ENCODE data around the gene MTURN. TPM values are rescaled to one million over a fixed set of nuclear protein-coding genes. Genes with fewer than 3 reads are reported as not detected.

The MTURN gene
- total and polyA plus RNA-seq, 10 donors: 6.3 to 36.6 (median 14.8) TPM

DNA sequence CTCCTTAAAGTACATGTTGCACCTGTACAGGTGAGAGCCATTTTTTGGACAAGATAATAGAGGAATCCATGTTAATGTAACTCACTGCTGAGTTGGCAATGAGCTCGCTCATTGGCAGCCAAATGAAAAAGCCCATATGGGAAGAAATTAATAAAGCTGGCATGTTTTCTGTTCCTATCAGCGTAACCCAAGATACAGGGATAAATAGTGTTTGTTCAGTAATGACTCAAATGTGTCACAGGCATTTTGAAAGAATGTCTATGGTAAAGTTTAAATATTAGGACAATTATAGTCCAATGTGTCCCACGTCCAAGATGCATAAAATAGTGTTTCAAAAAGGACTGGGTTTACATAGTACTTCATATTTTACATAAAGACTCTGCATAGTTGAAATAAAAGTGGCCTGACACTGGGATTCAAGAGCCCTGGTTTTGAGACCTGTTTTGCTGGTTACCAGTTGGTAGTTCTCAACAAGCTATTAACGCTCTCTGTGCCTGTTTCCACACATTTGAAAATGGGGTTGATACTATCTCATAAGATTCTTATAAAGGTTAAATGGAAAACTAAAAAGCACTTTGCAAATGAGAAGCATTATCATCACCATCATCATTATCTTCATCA, 49.1 kb downstream of the MTURN start:
- WGBS, 5 donors: 82 to 96% (median 95%) methylated on average over 4 of the region's 4 CpGs
- Histone ChIP-seq H3K27me3 (replicated peaks in 1 of 7) (no peaks in the 10 kb centered on the region), H3K4me3 (no peak overlapping the region), H3K36me3 (no peaks in the 10 kb centered on the region), H3K9me3 (peaks cover 0 to 29% (median 24%) of the 10 kb centered on the region in 8 donors), H3K4me1 (peaks cover under 1 to 24% (median 11%) of the 10 kb centered on the region in 6 donors), H3K27ac (peak overlapping the region in 3 of 8 donors; percentile 69 to 79 (median 77))
- TF ChIP-seq, protein P1, sequence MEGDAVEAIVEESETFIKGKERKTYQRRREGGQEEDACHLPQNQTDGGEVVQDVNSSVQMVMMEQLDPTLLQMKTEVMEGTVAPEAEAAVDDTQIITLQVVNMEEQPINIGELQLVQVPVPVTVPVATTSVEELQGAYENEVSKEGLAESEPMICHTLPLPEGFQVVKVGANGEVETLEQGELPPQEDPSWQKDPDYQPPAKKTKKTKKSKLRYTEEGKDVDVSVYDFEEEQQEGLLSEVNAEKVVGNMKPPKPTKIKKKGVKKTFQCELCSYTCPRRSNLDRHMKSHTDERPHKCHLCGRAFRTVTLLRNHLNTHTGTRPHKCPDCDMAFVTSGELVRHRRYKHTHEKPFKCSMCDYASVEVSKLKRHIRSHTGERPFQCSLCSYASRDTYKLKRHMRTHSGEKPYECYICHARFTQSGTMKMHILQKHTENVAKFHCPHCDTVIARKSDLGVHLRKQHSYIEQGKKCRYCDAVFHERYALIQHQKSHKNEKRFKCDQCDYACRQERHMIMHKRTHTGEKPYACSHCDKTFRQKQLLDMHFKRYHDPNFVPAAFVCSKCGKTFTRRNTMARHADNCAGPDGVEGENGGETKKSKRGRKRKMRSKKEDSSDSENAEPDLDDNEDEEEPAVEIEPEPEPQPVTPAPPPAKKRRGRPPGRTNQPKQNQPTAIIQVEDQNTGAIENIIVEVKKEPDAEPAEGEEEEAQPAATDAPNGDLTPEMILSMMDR (IDR thresholded peaks at IDR 0.05 in 8 of 11, conservative IDR thresholded peaks at IDR 0.05 in 3 of 11): no peak
- TF ChIP-seq POLR2A (IDR thresholded peaks at IDR 0.05) (no peak), POLR2AphosphoS5 (IDR thresholded peaks at IDR 0.05) (no peak)
- DNase-seq: no peak
- intact Hi-C loops (cut with DNase I; ENCODE audit: low total_unique reads): no loop called here

GRCh38 chr7:30184791-30185487, 50.2 kb downstream of the MTURN start:
- no peaks in the 10 kb centered on the region for H3K36me3 ChIP-seq
- DNase-seq: no peak
- H3K27ac ChIP-seq: peak overlapping the region in 6 of 8 donors; percentile 30 to 79 (median 66)
- H3K4me3 ChIP-seq: no peak overlapping the region
- peaks cover 0 to 15% (median 4%) of the 10 kb centered on the region in 6 donors for H3K4me1 ChIP-seq
- intact Hi-C loops (cut with DNase I; ENCODE audit: low total_unique reads): no loop called here
- no peaks in the 10 kb centered on the region for H3K27me3 ChIP-seq (replicated peaks in 1 of 7)
- peaks cover 0 to 32% (median 24%) of the 10 kb centered on the region in 8 donors for H3K9me3 ChIP-seq
- 58 to 69% (median 61%) methylated on average over 4 of the region's 4 CpGs for WGBS, 5 donors
- TF ChIP-seq POLR2AphosphoS5 (IDR thresholded peaks at IDR 0.05): peak in 1 of 3 donors; percentile 54
- no peak for TF ChIP-seq POLR2A (IDR thresholded peaks at IDR 0.05)
- TF ChIP-seq, protein P1 (IDR thresholded peaks at IDR 0.05 in 8 of 11, conservative IDR thresholded peaks at IDR 0.05 in 3 of 11): no peak

DNA sequence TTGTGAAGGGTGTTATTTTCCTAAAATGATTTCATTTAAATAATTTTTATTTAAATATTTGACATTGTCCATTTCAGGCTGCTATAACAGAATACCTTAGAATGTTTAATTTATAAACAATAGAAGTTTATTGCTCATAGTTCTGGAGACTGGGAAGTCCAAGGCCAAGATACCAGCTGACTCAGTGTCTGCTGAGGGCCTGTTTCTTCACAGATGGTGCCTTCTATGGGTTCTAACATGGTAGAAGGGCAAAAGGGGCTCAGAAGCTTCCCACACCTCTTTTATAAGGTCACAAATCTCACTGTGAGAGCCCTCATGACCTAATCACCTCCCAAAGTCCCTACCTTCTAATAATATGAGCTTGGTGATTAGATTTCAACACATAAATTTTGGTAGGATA, 50.7 kb downstream of the MTURN start:
- DNase-seq: no peak
- H3K9me3 ChIP-seq: peaks cover 0 to 32% (median 24%) of the 10 kb centered on the region in 8 donors
- TF ChIP-seq, protein P1 (IDR thresholded peaks at IDR 0.05 in 8 of 11, conservative IDR thresholded peaks at IDR 0.05 in 3 of 11): no peak
- TF ChIP-seq POLR2A (IDR thresholded peaks at IDR 0.05) (no peak), POLR2AphosphoS5 (IDR thresholded peaks at IDR 0.05) (no peak)
- peaks cover 0 to 15% (median 4%) of the 10 kb centered on the region in 6 donors for H3K4me1 ChIP-seq
- no peak overlapping the region for H3K4me3 ChIP-seq
- intact Hi-C loops (cut with DNase I; ENCODE audit: low total_unique reads): no loop called here
- no peaks in the 10 kb centered on the region for H3K27me3 ChIP-seq (replicated peaks in 1 of 7)
- no peaks in the 10 kb centered on the region for H3K36me3 ChIP-seq
- H3K27ac ChIP-seq: peak overlapping the region in 4 of 8 donors; percentile 64 to 79 (median 73)

- DNase-seq: no peak
- Histone ChIP-seq H3K27me3 (replicated peaks in 1 of 7) (no peaks in the 10 kb centered on the region), H3K36me3 (no peaks in the 10 kb centered on the region), H3K4me3 (no peak overlapping the region), H3K9me3 (peaks cover 0 to 32% (median 24%) of the 10 kb centered on the region in 8 donors), H3K27ac (no peak overlapping the region), H3K4me1 (peaks cover 0 to 15% (median 4%) of the 10 kb centered on the region in 6 donors)
- TF ChIP-seq POLR2AphosphoS5 (IDR thresholded peaks at IDR 0.05): no peak
- no peak for TF ChIP-seq POLR2A (IDR thresholded peaks at IDR 0.05)
- TF ChIP-seq, protein P1 (IDR thresholded peaks at IDR 0.05 in 8 of 11, conservative IDR thresholded peaks at IDR 0.05 in 3 of 11): no peak
- 94 to 100% (median 97%) methylated on average over 1 of the region's 1 CpG for WGBS, 5 donors
- intact Hi-C loops (cut with DNase I; ENCODE audit: low total_unique reads): no loop called here
Measured at GRCh38 chr7:30186725-30187124, 51.9 kb downstream of the MTURN start.

All from spleen (tissue), 11 donors.